ENCODE data around the gene IKZF2. TPM values are rescaled to one million over a fixed set of nuclear protein-coding genes. Genes with fewer than 3 reads are reported as not detected.

Gene IKZF2
- total RNA-seq, 4 donors from 2014 or later: 11.2 to 18.0 (median 12.9) TPM

DNA sequence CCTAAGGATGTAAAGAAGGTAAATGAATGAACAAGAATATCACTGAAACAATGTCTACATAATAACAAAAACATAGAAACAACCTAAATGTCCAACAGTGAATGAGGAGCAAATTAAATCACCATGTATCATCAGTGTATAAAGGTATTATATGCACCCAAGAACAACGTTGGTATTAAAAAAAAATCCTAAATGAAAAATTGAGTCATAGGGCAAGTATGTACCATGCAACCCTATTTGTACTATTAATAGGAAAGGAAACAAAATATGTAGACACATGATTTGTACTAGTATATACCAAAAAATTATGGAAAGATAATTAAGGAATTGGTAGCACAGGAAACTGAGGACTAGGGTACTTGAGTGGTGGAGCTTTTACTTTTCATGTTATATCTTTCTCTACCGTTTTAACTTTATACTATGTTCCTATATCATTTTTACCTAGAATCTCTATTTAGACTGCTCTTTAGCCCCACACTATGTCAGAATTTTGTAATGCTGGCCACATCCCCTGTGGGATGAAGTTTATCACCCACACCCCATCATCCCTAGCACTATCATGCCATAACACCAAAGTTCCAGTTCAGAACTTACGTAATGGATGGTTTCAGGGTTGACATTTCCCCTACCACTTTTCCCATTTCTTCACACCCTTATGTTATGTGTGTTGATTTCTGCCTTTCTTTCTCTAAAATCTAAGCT is 25.6 kb downstream of the IKZF2 start:
- ATAC-seq (ENCODE audit: low FRiP score) (no peak), DNase-seq (ENCODE audit: low spot score) (no peak)
- TF ChIP-seq, protein P1, sequence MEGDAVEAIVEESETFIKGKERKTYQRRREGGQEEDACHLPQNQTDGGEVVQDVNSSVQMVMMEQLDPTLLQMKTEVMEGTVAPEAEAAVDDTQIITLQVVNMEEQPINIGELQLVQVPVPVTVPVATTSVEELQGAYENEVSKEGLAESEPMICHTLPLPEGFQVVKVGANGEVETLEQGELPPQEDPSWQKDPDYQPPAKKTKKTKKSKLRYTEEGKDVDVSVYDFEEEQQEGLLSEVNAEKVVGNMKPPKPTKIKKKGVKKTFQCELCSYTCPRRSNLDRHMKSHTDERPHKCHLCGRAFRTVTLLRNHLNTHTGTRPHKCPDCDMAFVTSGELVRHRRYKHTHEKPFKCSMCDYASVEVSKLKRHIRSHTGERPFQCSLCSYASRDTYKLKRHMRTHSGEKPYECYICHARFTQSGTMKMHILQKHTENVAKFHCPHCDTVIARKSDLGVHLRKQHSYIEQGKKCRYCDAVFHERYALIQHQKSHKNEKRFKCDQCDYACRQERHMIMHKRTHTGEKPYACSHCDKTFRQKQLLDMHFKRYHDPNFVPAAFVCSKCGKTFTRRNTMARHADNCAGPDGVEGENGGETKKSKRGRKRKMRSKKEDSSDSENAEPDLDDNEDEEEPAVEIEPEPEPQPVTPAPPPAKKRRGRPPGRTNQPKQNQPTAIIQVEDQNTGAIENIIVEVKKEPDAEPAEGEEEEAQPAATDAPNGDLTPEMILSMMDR (IDR thresholded peaks at IDR 0.05): no peak

DNA sequence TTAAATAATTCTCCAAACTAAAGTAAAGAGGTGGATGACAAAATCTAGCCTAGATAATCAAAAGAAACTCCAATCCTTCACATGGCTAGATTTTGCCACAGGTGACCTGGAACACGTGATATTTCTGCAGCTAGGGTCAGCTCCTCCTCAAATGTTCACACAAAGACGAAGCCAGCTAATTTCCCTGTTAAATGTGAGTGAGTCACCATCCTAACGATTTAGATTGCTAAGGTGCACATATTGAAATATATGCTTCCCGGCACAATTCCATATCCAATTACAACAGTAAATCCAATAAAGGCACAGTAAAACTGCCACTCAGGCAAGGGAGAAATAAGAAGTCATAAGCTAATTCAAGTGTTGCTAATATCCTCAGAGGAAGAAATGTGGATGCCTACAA is 28.7 kb downstream of the IKZF2 start:
- TF ChIP-seq, protein P1 (IDR thresholded peaks at IDR 0.05): no peak
- no peak for ATAC-seq (ENCODE audit: low FRiP score)
- no peak for DNase-seq (ENCODE audit: low spot score)

DNA sequence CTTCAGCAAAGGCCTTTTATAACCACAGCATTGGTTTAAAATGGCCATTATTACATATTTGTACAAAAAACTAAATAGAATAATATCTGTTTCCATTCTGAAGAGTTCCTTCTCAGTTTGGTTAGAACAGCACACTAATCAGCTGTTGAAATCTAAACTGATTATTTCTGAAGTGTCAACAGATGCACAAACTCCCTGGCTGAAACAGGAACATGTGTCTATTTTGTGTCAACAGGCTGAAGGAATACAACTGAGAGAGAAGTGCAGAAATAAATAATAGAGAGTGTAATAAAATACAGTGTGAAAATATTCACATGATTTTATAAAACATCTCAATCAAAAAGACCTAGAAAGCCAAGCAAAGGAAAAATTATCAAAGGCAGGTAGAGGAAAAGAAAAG is 29.7 kb downstream of the IKZF2 start:
- ATAC-seq (ENCODE audit: low FRiP score) (no peak), DNase-seq (ENCODE audit: low spot score) (no peak)
- TF ChIP-seq, protein P1 (IDR thresholded peaks at IDR 0.05): no peak

DNA sequence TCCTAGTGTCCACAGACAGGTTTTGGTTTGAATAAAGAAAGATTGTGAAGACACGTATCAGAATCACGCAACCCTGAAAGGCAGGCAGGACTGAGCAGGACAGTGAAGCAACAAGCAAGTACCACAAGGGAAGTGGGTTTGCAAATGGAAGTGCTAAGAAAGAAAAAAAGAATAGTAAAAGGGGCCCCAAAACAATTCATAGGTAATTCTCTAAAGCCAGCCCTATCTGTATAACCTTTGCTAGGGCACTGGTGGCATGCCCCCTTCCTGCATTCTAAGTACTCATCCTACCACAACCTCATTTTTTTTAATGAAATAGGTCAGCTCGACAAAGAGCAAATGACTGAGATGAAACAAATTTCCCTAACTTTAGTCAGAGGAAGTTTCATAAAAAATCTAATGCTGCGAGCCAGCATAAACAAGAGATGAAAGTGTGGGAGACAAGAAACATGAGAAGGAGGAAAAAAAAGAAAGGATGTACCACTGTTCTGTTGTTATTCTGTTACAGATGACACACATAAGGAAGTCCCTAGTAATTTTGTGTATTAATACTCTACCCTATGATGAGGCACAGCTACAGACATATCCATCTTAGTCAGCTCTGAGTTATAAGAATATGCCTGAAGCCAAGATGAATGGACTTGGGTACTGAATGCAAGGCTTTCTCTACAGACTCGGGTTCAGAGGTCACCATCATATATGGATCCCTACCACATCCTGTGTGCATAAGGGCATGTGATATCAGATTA is 32.2 kb downstream of the IKZF2 start:
- DNase-seq (ENCODE audit: low spot score) (no peak), ATAC-seq (ENCODE audit: low FRiP score) (peak; percentile 80)
- TF ChIP-seq, protein P1 (IDR thresholded peaks at IDR 0.05): no peak

DNA sequence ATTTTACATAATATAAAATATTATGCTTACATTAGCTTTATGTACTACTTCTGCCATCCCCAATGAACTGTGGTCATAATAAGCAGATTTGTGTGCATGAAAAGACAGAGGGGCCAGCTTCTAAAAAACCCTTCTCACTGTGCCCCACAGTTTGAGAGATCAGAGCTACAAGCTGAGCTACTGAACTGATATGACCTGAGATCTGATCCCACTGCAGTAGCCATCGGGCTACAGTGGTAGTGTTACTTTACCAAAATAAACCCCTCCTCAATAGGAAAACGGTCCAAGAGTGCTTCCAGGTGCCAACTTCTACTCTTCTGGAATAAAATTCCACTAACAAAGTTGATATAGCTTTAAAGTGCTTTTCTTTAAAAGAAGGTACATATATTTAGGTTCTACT is 43.1 kb downstream of the IKZF2 start:
- ATAC-seq (ENCODE audit: low FRiP score): no peak
- TF ChIP-seq, protein P1 (IDR thresholded peaks at IDR 0.05): no peak
- no peak for DNase-seq (ENCODE audit: low spot score)

DNA sequence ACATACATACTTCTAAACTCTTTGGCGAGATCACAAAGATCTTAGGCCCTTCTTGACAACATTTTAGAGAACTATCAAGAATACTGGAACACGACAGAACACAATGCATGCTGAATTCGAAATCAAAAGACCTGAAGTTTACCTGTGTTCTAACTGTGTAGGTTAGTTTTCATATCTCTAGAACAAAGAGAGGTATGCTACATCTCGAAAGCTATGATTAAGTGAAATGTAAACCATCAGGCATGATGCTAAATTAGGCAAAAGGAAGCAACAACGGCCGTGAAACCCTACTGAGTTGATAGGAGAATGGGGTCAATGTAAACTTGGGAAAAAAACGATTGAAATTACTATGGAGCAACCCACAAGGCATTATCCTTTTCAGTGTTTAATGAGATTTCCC is 43.7 kb downstream of the IKZF2 start:
- DNase-seq (ENCODE audit: low spot score): no peak
- TF ChIP-seq, protein P1 (IDR thresholded peaks at IDR 0.05): no peak
- ATAC-seq (ENCODE audit: low FRiP score): no peak

DNA sequence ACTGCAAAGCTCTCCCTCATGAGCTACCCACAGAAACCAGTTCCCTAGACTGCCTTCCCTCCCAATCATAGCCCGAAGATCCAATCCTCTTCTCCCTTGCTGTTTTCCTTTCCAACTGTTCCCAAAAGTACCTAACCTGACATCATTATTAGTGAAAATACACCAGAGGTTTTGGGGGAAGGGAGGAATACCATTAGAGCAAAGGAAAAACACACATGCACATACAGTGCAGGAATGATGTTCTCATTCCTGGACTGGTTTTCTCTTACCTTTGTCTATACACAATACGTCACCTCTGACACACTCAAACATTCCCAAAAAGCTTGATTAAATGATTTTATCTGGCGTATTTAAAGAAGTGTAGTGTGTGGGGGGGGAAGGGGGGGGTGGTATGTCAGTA is 46.2 kb downstream of the IKZF2 start:
- DNase-seq (ENCODE audit: low spot score): no peak
- TF ChIP-seq, protein P1 (IDR thresholded peaks at IDR 0.05): no peak
- ATAC-seq (ENCODE audit: low FRiP score): no peak
